UCSD-AML1 (cell line): ENCODE measurements around the gene WDR74.
A peak's percentile ranks its signal among the peaks of the same experiment; 100 is the strongest.

ENCODE experiments used
- DNase-seq: peaks from one replicate; lab custom pipeline; 2025; ENCODE audit not compliant: unreplicated experiment; lab: John Stamatoyannopoulos, UW

WDR74 gene

GRCh38 chr11:62799486-62799885 lies 39.9 kb downstream of the WDR74 start:
- DNase-seq, result no peak

- no peak for DNase-seq
Observed at GRCh38 chr11:62796281-62796680, 43.1 kb downstream of the WDR74 start.

DNA sequence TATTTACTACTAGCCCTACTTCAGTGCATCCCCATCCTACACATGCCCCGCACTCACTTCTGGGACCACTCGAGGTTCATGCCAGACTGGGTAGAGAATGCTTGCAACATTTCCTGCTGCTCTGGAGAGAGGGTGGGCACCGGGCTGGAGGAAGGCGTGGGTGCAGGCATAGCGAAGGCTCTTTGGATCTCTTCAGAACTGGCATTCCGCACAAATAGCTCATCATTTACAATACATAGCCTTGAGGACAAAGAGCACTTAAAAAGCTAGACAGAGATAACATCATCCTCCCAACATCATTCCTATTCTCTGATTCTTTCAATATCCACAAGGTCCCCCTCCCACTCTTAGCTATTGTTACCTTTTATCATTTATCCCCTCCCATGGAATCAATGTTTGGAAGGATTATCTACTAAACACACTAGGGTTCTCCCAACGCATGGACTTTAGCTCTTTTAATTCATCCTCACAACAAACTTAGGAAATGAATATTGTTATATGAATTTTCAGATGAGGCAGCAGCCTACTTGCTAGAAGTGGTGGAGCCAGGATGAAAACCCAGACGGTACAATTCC lies 45.1 kb downstream of the WDR74 start:
- no peak for DNase-seq

- DNase-seq, result peak; percentile 36
Observed at GRCh38 chr11:62792202-62792575, 47.2 kb downstream of the WDR74 start.

GRCh38 chr11:62791501-62792201 lies 47.7 kb downstream of the WDR74 start, which contains the start of gene TMEM223:
TSS of gene TMEM223 (minus strand) at chr11:62792006. CDS start at chr11:62791994, 12 bp downstream.
- DNase-seq, result peak; percentile 88

DNA sequence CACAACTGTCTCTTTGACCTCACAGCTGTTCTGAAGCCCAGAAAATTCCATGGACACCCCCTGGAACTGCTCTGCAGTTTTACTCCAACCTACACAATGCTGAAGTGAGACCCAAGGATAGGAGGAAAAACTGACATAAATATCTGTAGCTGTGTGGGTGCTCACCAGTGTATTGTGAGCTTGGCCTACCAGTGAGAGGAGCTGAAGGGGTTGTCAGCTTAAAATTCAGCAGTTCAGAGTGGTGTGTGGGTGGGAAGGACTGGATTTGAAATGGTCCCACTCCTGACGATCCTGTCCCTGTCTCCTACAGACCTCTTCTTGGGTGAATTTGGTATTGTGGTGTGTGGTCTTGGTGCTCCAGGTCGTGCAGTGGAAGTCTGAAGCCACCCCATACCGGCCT lies 49.8 kb downstream of the WDR74 start:
- no peak for DNase-seq

DNA sequence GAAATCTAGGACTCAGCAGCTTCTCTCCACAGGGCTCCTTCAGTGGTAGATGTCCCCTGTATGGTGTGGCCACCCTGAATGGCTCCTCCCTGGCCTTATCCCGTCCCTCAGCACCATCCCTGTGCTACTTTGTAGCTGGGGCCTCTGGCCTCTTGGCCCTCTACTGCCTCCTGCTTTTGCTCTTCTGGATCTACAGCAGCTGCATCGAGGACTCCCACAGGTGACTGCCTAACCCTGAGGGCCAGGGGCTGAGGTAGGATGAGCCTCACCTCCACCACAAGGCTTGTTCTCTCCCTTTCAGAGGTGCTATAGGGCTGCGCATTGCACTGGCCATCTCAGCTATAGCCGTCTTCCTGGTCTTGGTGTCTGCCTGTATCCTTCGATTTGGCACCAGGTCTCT lies 50.4 kb downstream of the WDR74 start:
- no peak for DNase-seq

- DNase-seq, result peak; percentile 96
Observed at GRCh38 chr11:62787005-62787759, 52.2 kb downstream of the WDR74 start, which contains the start of gene TMEM179B. TSS of gene TMEM179B (plus strand) at chr11:62787402. CDS start at chr11:62787432, 30 bp downstream.

DNA sequence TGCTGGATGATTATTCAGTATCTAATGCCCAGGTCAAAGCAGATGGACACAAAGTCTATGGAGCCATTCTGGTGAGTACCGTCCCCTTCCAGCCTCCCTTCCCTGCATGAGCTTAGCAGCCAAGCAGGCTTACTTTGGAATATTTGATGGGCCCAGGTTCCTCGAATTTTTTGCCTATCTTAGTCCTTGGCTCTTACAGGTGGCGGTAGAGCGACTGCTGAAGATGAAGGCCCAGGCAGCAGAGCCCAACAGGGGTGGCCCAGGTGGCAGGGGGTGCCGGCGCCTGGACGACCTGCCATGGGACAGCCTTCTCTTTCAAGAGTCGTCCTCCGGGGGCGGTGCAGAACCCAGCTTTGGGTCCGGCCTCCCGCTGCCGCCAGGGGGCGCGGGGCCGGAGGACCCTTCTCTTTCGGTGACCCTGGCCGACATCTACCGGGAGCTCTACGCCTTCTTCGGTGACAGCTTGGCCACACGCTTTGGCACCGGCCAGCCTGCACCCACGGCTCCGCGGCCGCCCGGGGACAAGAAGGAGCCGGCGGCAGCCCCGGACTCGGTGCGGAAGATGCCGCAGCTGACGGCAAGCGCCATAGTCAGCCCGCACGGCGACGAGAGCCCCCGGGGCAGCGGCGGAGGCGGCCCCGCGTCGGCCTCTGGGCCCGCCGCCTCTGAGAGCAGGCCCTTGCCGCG lies 52.9 kb downstream of the WDR74 start:
- DNase-seq, result peak; percentile 88
